H1 (cell line): ENCODE data around the gene TUBB2B. TPM values are rescaled to one million over a fixed set of nuclear protein-coding genes. Genes with fewer than 3 reads are reported as not detected.

Experiments
- CTCF ChIA-PET: fragments of 300-600 bp; sonication (Branson Sonifier 250); formaldehyde crosslinking; loops from one replicate; lab custom pipeline; 2021; ENCODE audit not compliant: partially characterized antibody; lab: Charles Lee
- POLR2A ChIA-PET: fragments of 300-600 bp; sonication (Branson Sonifier 250); formaldehyde crosslinking; loops from one replicate; lab custom pipeline; 2021; ENCODE audit warnings: inconsistent platforms; ENCODE audit not compliant: partially characterized antibody; lab: Charles Lee
- DNase-seq, 2 experiments: peaks; one replicate each; pipeline versions ENCODE4 v3.0.0 to v3.0.0-alpha.2; 2010 to 2022; ENCODE audit warnings: low spot score in 2 of 2, low read depth in 1 of 2, mixed read lengths in 1 of 2
- FAIRE-seq: peaks from 2 replicates; lab custom pipeline; 2011; peaks lifted over from hg19 to GRCh38; lab: Jason Lieb, UNC
- H2AFZ ChIP-seq: 2 replicates; pipeline ENCODE4 v1.8.1; 2012; ENCODE audit warnings: low read length, inconsistent platforms
- H2AK5ac ChIP-seq: 2 replicates; pipeline ENCODE4 v1.6.1; 2013; ENCODE audit warnings: low read depth, low read length
- H2BK120ac ChIP-seq: replicated peaks from 2 replicates; pipeline ENCODE3; 2013; ENCODE audit warnings: low read depth, low read length, inconsistent platforms
- H2BK12ac ChIP-seq: 2 replicates; pipeline ENCODE4 v1.6.1; 2013; ENCODE audit warnings: low read depth, low read length
- H2BK15ac ChIP-seq: 2 replicates; pipeline ENCODE4 v1.6.1; 2013; ENCODE audit warnings: low read length
- H2BK20ac ChIP-seq: 2 replicates; pipeline ENCODE4 v1.6.1; 2013; ENCODE audit warnings: low read length
- H2BK5ac ChIP-seq: 2 replicates; pipeline ENCODE4 v1.6.1; 2013; ENCODE audit warnings: low read depth, low read length
- H3K14ac ChIP-seq: 2 replicates; pipeline ENCODE4 v1.6.1; 2013; ENCODE audit warnings: inconsistent platforms; ENCODE audit not compliant: insufficient read length
- H3K18ac ChIP-seq: 2 replicates; pipeline ENCODE4 v1.6.1; 2013; ENCODE audit warnings: low read length; ENCODE audit errors: extremely low read depth
- H3K23ac ChIP-seq: 2 replicates; pipeline ENCODE4 v1.6.1; 2013; ENCODE audit warnings: inconsistent platforms; ENCODE audit not compliant: insufficient read length
- H3K23me2 ChIP-seq: 2 replicates; pipeline ENCODE4 v1.6.1; 2013; ENCODE audit warnings: low read depth, low read length
- H3K27ac ChIP-seq: 2 replicates; pipeline ENCODE4 v1.6.1; 2011; ENCODE audit warnings: low read depth, low read length, inconsistent platforms
- H3K27me3 ChIP-seq, 4 experiments: replicated peaks in 1 of 4; 1 replicate in 1 of 4; 2 replicates in 3 of 4; pipeline versions ENCODE4 v1.6.1 to v1.8.1; 2011 to 2013; ENCODE audit warnings: low read length in 3 of 4, mild to moderate bottlenecking in 3 of 4, inconsistent platforms in 2 of 4, mixed read lengths in 2 of 4, moderate library complexity in 1 of 4; ENCODE audit not compliant: control insufficient read depth in 3 of 4, insufficient read depth in 3 of 4; ENCODE audit errors: extremely low read depth in 1 of 4
- H3K36me3 ChIP-seq, 4 experiments: 2 replicates each; pipeline versions ENCODE4 v1.6.1 to v1.8.1; 2011 to 2013; ENCODE audit warnings: mild to moderate bottlenecking in 4 of 4, low read length in 3 of 4, moderate library complexity in 2 of 4, control low read depth in 1 of 4, inconsistent platforms in 1 of 4; ENCODE audit not compliant: insufficient read depth in 4 of 4, control insufficient read depth in 2 of 4
- H3K4ac ChIP-seq: replicated peaks from 2 replicates; pipeline ENCODE3; 2013; ENCODE audit warnings: low read length, low read depth, mixed read lengths, inconsistent platforms; ENCODE audit not compliant: insufficient read length
- H3K4me1 ChIP-seq, 4 experiments: replicated peaks in 1 of 4; 1 replicate in 1 of 4; 2 replicates in 3 of 4; pipeline versions ENCODE4 v1.6.1 to v1.8.1; 2011 to 2013; ENCODE audit warnings: low read length in 3 of 4, inconsistent platforms in 2 of 4, mixed read lengths in 1 of 4; ENCODE audit not compliant: insufficient read depth in 4 of 4, control insufficient read depth in 3 of 4
- H3K4me2 ChIP-seq, 2 experiments: 2 replicates each; pipeline versions ENCODE4 v1.6.1 to v1.8.1; 2011 to 2013; ENCODE audit warnings: low read depth in 2 of 2, low read length in 2 of 2, control low read depth in 1 of 2, inconsistent platforms in 1 of 2, mild to moderate bottlenecking in 1 of 2; ENCODE audit not compliant: insufficient read depth in 1 of 2
- H3K4me3 ChIP-seq, 4 experiments: fragments of 200-600, 300-600 bp in 1 of 4; sonication (generic), shearing (Covaris generic), sonication (Bioruptor Twin) in 1 of 4; 2 replicates each; pipeline versions ENCODE4 v1.5.1 to v1.8.1; 2011 to 2016; ENCODE audit warnings: low read length in 4 of 4, low read depth in 3 of 4, control low read depth in 2 of 4, inconsistent platforms in 2 of 4, mild to moderate bottlenecking in 2 of 4, mixed read lengths in 1 of 4, moderate library complexity in 1 of 4; ENCODE audit not compliant: insufficient read depth in 2 of 4; ENCODE audit errors: extremely low read depth in 1 of 4
- H3K56ac ChIP-seq: replicated peaks from 2 replicates; pipeline ENCODE3; 2013; ENCODE audit warnings: low read depth, mild to moderate bottlenecking, mixed read lengths, low read length, inconsistent platforms; ENCODE audit not compliant: insufficient read length
- H3K79me1 ChIP-seq: 2 replicates; pipeline ENCODE4 v1.6.1; 2013; ENCODE audit warnings: low read depth, low read length, control low read depth
- H3K79me2 ChIP-seq, 2 experiments: 2 replicates each; pipeline versions ENCODE4 v1.6.1 to v1.8.1; 2012 to 2013; ENCODE audit warnings: low read length in 2 of 2, mild to moderate bottlenecking in 2 of 2, inconsistent platforms in 1 of 2; ENCODE audit not compliant: insufficient read depth in 2 of 2, control insufficient read depth in 1 of 2
- H3K9ac ChIP-seq, 4 experiments: replicated peaks in 1 of 4; 1 replicate in 1 of 4; 2 replicates in 3 of 4; pipeline versions ENCODE4 v1.6.1 to v1.8.1; 2011 to 2013; ENCODE audit warnings: low read depth in 3 of 4, low read length in 3 of 4, control low read depth in 2 of 4, mild to moderate bottlenecking in 2 of 4, moderate library complexity in 2 of 4, inconsistent platforms in 1 of 4; ENCODE audit errors: extremely low read depth in 1 of 4
- H3K9me3 ChIP-seq, 2 experiments: 2 replicates each; pipeline versions ENCODE4 v1.6.1 to v1.8.1; 2012 to 2013; ENCODE audit warnings: mild to moderate bottlenecking in 2 of 2, moderate library complexity in 2 of 2, control low read depth in 1 of 2, inconsistent platforms in 1 of 2, low read depth in 1 of 2, low read length in 1 of 2, mixed read lengths in 1 of 2; ENCODE audit not compliant: insufficient read depth in 2 of 2
- H4K20me1 ChIP-seq, 2 experiments: replicated peaks in 1 of 2; 2 replicates each; pipeline versions ENCODE3 to v1.8.1; 2011 to 2013; ENCODE audit warnings: inconsistent platforms in 2 of 2, low read length in 2 of 2, mild to moderate bottlenecking in 1 of 2; ENCODE audit not compliant: insufficient read depth in 2 of 2, control insufficient read depth in 1 of 2
- H4K5ac ChIP-seq: 2 replicates; pipeline ENCODE4 v1.6.1; 2013; ENCODE audit warnings: low read length, low read depth, mixed read lengths, inconsistent platforms; ENCODE audit not compliant: insufficient read length
- H4K8ac ChIP-seq: 2 replicates; pipeline ENCODE4 v1.8.0; 2013; ENCODE audit warnings: mild to moderate bottlenecking, moderate library complexity, low read length, inconsistent platforms; ENCODE audit not compliant: insufficient read depth; ENCODE audit errors: extremely low read depth
- H4K91ac ChIP-seq: replicated peaks from 2 replicates; pipeline ENCODE3; 2013; ENCODE audit warnings: low read length, mixed read lengths, inconsistent platforms; ENCODE audit not compliant: insufficient read length
- ASH2L ChIP-seq: fragments of 200-600, 300-600 bp; sonication (generic); IDR thresholded peaks from one replicate; pipeline ENCODE4 v1.7.1; 2017; ENCODE audit warnings: low read length
- ATF3 ChIP-seq: IDR thresholded peaks from 2 replicates; pipeline ENCODE4 v1.6.1; 2011; ENCODE audit warnings: low read depth, mild to moderate bottlenecking, low read length; ENCODE audit not compliant: insufficient read depth
- CTCF ChIP-seq, 3 experiments: IDR thresholded peaks; 1 replicate in 2 of 3; 2 replicates in 1 of 3; pipeline versions ENCODE4 v1.5.1 to v1.6.1; 2011; ENCODE audit warnings: low read length in 3 of 3, mild to moderate bottlenecking in 3 of 3, inconsistent platforms in 2 of 3, low read depth in 1 of 3, moderate library complexity in 1 of 3; ENCODE audit not compliant: insufficient read depth in 1 of 3; ENCODE audit errors: control extremely low read depth in 1 of 3
- FOSL1 ChIP-seq: IDR thresholded peaks from 2 replicates; pipeline ENCODE4 v1.6.1; 2011; ENCODE audit warnings: mild to moderate bottlenecking, low read depth, low read length, moderate library complexity; ENCODE audit not compliant: insufficient read depth
- HDAC6 ChIP-seq: IDR thresholded peaks from one replicate; pipeline ENCODE4 v1.7.1; 2012; ENCODE audit warnings: low read depth, mild to moderate bottlenecking, inconsistent platforms, low read length, moderate library complexity
- KDM4A ChIP-seq: IDR thresholded peaks from one replicate; pipeline ENCODE4 v1.7.1; 2012; ENCODE audit warnings: low read depth, mild to moderate bottlenecking, moderate library complexity, low read length, inconsistent platforms; ENCODE audit not compliant: severe bottlenecking
- PHF8 ChIP-seq: fragments of 200-600 bp; sonication (generic); conservative IDR thresholded peaks from 2 replicates; pipeline ENCODE4 v1.7.1; 2012; ENCODE audit warnings: low read depth, mild to moderate bottlenecking, inconsistent platforms, low read length, moderate library complexity
- POLR2A ChIP-seq, 2 experiments: IDR thresholded peaks; 1 replicate in 1 of 2; 2 replicates in 1 of 2; pipeline ENCODE4 v1.6.1; 2011; ENCODE audit warnings: low read depth in 2 of 2, low read length in 2 of 2, mild to moderate bottlenecking in 2 of 2; ENCODE audit errors: control extremely low read depth in 1 of 2
- RAD21 ChIP-seq, 2 experiments: IDR thresholded peaks in 1 of 2; conservative IDR thresholded peaks in 1 of 2; 2 replicates each; pipeline ENCODE4 v1.6.1; 2011; ENCODE audit warnings: low read depth in 2 of 2, low read length in 2 of 2, improper control_type of control experiment in 1 of 2, inconsistent platforms in 1 of 2, mild to moderate bottlenecking in 1 of 2, moderate library complexity in 1 of 2
- SP2 ChIP-seq: IDR thresholded peaks from 2 replicates; pipeline ENCODE4 v1.6.1; 2012; ENCODE audit warnings: mild to moderate bottlenecking, low read length, inconsistent platforms
- WGBS, 2 experiments: shearing (Covaris generic) in 1 of 2; methylation state at CpG; one replicate each; pipeline versions ENCODE4 v1.1.6 to v1.1.7; 2013 to 2015; ENCODE audit warnings: low lambda C conversion rate in 2 of 2, mixed read lengths in 2 of 2, inconsistent platforms in 1 of 2, low coverage in 1 of 2, missing lambda C conversion rate in 1 of 2; ENCODE audit not compliant: insufficient replicate concordance in 2 of 2, insufficient coverage in 1 of 2, insufficient read length in 1 of 2; ENCODE audit errors: extremely low coverage in 1 of 2, missing lambda C conversion rate in 1 of 2; 5-methylcytosine and 5-hydroxymethylcytosine counted together
- polyA plus RNA-seq, 7 experiments: library from polyadenylated mRNA; depleted of rRNA in 3 of 7; stranded (reverse) in 5 of 7; unstranded in 2 of 7; fragments of >200 nt in 5 of 7; fragments of 200-250 nt in 2 of 7; gene quantifications; 1 replicate in 5 of 7; 2 replicates in 1 of 7; 4 replicates in 1 of 7; pipeline versions ENCODE4 v1.2.1 to v1.2.3, GENCODE V29; 2011 to 2013; ENCODE audit warnings: missing spikeins in 2 of 7, mixed read lengths in 2 of 7
- total RNA-seq: library from RNA; stranded (reverse); fragmentation: NEBNext Ultra II Directional; extraction: Animal tissue kit (Norgen Biotek cat#: 25700); gene quantifications from 2 replicates; pipeline ENCODE4 v1.2.1, GENCODE V29; 2021

TUBB2B gene
- total and polyA plus RNA-seq, 2 of the 8 experiments (the other 6 are each of a cell fraction or from before 2014, with no cell fraction given), result 612 to 722 TPM

GRCh38 chr6:3261921-3262320 is 34.5 kb upstream of the TUBB2B start:
- H3K79me1 ChIP-seq, result peaks cover 22% of the 10 kb centered on the region
- H3K36me3 ChIP-seq, result peaks cover 6 to 21% (median 13%) of the 10 kb centered on the region in 4 experiments; a peak in 7 of 8 replicates
- ChIA-PET POLR2A (interaction anchor here (1.4 to 2.8 kb wide), 3 partner anchors 10 to 15 kb away, joined by 4 to 14 read pairs (median 4); no protein-coding TSS in a partner anchor), CTCF (interaction anchor here (0.7 to 4.4 kb wide), 6 partner anchors 10 to 716 kb away, joined by 3 to 23 read pairs (median 3); no protein-coding TSS in a partner anchor)
- no peak overlapping the region for H3K18ac ChIP-seq
- no peak overlapping the region for H2AK5ac ChIP-seq
- H3K23me2 ChIP-seq, result peaks cover 7% of the 10 kb centered on the region; the same call in 1 of the 2 replicates
- WGBS, 2 experiments, result 81% methylated on average over 8 of the region's 8 CpGs; no CpG with 5 or more reads in 1 of the 2 experiments
- DNase-seq, result no peak
- H2BK120ac ChIP-seq, result no peak overlapping the region
- no peaks in the 10 kb centered on the region for H3K27me3 ChIP-seq
- no peak overlapping the region for H3K4me3 ChIP-seq
- peaks cover 3 to 9% (median 7%) of the 10 kb centered on the region in 4 experiments; a peak in 4 of 7 replicates for H3K4me1 ChIP-seq
- H4K8ac ChIP-seq, result no peak overlapping the region
- H2BK12ac ChIP-seq, result no peak overlapping the region
- peaks cover 16 to 37% of the 10 kb centered on the region in 2 experiments for H4K20me1 ChIP-seq
- no peak overlapping the region for H3K14ac ChIP-seq
- H3K23ac ChIP-seq, result no peak overlapping the region
- H3K4ac ChIP-seq, result no peak overlapping the region
- no peak overlapping the region for H3K56ac ChIP-seq
- no peak overlapping the region for H2BK15ac ChIP-seq
- H3K79me2 ChIP-seq, result peaks cover 8 to 62% of the 10 kb centered on the region in 2 experiments; a peak in 3 of 4 replicates
- H3K27ac ChIP-seq, result no peak overlapping the region; the same call in 1 of the 2 replicates
- no peak overlapping the region for H4K5ac ChIP-seq
- no peak overlapping the region; a peak in 1 of 4 replicates for H3K4me2 ChIP-seq
- no peaks in the 10 kb centered on the region for H3K9me3 ChIP-seq
- FAIRE-seq, result no peak
- no peak overlapping the region for H4K91ac ChIP-seq
- H2BK20ac ChIP-seq, result no peak overlapping the region
- H2AFZ ChIP-seq, result no peak overlapping the region
- H3K9ac ChIP-seq, result no peak overlapping the region; a peak in 1 of 7 replicates
- H2BK5ac ChIP-seq, result no peak overlapping the region
- TF ChIP-seq PHF8 (no peak), RAD21 (IDR thresholded peaks at IDR 0.05 in 1 of 2, conservative IDR thresholded peaks at IDR 0.05 in 1 of 2; ENCODE audit: low read depth in 2 of 2, low read length in 2 of 2) (no peak), ATF3 (no peak), ASH2L (no peak), HDAC6 (no peak), FOSL1 (no peak), SP2 (no peak), CTCF (IDR thresholded peaks at IDR 0.05; ENCODE audit: control extremely low read depth in 1 of 3, insufficient read depth in 1 of 3, low read depth in 1 of 3, low read length in 3 of 3) (no peak), KDM4A (no peak), POLR2A (IDR thresholded peaks at IDR 0.05; ENCODE audit: control extremely low read depth in 1 of 2, low read depth in 2 of 2, low read length in 2 of 2) (no peak)
